Measurements from ENCODE around the gene CEP83.
A peak's percentile ranks its signal among the peaks of the same experiment; 100 is the strongest.
"Not testable (repeated sequence)": the region's sequence is repeated elsewhere in the genome, so short reads cannot be mapped to it uniquely, and the experiment has no call there.

The CEP83 gene, protein sequence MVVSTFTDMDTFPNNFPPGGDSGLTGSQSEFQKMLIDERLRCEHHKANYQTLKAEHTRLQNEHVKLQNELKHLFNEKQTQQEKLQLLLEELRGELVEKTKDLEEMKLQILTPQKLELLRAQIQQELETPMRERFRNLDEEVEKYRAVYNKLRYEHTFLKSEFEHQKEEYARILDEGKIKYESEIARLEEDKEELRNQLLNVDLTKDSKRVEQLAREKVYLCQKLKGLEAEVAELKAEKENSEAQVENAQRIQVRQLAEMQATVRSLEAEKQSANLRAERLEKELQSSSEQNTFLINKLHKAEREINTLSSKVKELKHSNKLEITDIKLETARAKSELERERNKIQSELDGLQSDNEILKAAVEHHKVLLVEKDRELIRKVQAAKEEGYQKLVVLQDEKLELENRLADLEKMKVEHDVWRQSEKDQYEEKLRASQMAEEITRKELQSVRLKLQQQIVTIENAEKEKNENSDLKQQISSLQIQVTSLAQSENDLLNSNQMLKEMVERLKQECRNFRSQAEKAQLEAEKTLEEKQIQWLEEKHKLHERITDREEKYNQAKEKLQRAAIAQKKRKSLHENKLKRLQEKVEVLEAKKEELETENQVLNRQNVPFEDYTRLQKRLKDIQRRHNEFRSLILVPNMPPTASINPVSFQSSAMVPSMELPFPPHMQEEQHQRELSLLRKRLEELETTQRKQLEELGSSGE

DNA sequence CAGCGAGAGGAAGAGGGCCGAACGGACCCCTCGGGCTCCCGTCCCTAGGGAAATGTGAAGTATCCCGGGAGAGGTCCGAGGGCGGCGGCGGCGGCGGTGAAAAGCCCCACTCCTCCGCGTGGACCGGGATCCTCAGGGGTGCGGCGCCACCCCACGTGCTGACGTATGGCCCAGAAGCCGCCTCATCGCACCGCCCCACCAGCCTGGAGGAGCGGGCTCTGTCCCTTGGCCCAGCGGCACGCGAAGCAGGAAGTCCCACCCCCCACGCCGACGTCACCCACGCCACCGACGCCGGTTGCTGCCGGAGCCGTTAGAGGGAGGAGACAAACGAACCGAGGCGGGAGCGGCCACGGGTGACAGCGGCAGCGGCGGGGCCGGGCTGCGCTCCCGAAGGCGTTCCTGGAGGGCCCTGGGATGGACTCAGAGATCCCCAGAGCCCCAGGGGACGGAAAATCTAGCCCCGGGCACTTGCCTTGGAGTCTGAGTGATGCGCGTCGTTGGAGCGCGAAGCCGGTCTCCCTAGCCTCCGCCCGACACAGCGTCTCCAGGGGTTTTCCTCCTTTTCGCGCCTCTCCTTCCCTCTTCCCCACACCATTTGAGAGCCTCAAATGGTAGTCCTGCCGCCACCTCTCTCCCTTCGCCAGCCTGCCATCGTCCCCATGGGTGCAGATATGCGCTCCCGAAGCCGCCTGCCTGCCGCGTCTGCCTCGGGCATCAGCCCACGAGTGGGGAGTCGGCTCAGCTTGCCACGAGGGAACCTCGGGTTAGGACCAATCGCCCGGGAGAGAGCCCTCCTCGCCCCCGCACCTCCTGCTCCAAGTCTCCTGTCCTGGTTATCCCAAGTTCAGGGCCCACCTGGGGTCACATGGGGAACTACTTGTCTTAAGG, at the start of gene CEP83:
CEP83 (minus strand) TSS at position 140 of the 888 bp plus-strand sequence. CDS start 47,377 bp downstream, outside the sequence.
- peak; percentile 97 for DNase-seq

DNA sequence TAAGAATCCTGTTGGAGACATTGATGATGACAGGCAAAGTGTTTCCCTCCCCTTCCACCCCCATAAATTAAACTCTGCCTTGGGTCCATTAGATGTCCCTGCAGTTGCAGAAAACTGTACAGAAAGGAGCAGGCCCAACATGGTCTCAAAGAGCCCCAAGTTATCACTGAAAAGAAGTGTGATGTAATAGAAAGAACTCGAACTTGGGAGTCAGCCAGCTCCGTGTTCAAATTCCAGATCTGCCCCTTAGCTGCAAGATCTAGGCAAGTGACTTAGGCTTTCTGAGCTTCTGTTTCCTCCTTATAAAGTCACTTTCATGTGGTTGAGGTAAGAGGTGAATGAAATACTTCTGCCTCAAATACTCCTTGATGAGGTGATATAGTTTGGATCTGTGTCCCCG, 49.6 kb upstream of the CEP83 start:
- no peak for DNase-seq

DNA sequence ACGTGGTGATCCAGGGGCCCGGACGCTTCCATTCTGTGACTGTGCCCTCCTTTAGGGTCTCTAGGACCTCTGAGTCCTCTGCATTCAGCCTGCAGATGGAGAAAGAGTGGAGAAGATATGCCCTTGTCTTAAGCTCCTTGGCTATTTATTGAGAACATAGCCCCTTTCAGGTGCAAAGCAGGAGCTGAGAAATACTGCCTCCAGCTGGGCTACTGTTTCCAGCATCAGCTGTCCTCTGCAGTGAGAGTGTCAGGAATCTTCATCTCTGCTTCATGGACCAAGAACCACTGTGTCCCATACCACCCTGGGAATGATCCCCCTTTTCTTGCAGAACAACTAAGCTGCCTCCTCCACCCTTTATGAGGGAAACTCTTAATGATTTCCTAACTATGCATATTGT, 47.8 kb upstream of the CEP83 start:
- no peak for DNase-seq

DNA sequence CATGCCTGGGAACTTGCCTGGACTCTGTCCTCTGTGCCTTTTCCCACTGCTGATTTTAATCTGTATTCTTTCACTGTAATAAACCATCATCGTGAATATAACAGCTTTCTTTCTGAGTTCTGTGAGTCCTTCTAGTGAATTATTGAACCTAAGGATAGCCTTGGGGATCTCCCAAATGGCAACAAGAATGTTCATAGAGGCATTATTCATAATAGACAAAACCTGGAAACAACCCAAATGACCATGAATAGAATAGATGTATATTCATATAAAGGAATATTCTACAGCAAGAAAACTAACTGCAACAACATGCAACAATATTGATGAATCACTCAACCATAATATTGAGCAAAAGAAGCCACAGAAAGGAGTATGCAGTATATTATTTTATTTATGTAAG, 44.7 kb upstream of the CEP83 start:
- no peak for DNase-seq

DNA sequence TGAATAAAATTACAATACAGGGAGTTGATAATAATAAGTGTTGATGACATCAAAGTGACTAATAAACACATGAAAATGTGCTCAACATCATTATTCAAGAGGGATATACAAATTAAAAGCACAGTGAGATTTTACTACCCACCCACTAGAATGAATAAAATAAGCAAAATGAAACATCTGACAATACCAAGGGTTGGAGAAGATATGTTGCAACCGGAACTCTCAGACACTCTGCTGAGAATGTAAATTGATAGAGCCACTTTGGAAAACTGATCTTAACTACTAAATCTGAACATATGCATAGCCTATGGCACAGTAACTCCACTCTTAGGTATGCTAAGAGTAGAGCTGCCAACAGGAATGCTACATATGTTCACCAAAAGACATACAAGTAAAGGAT, 44.0 kb upstream of the CEP83 start:
- DNase-seq: no peak

DNA sequence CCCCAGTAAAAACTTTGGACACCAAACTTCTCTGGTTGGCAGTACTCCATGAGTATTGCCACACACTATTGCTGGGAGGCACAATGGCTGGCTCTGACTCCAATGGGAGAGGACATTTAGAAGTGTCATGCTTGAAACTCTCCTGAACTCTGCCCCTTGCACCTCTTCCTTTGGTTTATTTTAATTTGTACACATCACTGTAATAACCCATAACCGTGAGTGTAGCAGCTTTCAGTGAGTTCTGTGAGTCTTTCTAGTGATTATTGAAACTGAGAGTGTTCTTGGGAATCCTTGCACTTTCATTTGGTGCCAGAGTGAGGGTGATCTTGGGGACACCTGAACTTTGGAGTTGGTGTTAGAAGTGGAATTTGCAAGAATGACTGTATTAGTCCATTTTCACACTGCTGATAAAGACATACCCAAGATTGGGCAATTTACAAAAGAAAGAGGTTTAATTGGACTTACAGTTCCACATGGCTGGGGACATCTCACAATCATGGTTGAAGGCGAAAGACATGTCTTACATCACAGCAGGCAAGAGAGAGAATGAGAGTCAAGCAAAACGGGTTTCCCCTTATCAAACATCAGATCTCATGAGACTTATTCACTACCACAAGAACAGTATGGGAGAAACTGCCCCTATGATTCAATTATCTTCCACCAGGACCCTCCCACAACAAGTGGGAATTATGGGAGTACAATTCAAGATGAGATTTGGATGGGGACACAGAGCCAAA, 41.3 kb upstream of the CEP83 start:
- no peak for DNase-seq

DNA sequence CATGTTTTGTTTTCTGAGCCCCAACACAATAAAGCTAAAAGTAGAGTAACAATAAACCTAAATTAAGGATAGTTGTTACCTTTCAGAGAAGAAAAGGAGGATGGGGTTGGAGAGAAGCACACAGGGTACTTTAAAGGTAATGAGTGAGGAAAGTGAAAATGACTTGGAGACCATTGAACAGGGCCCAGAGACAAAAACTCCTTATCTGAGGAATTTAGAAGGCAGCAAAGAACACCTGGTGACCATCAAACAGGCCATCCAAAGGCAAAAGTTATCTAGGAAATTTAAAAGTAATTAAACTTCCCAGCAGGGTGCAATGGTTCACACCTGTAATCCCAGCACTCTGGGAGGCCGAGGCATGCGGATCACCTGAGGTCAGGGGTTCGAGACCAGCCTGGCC, 39.0 kb upstream of the CEP83 start:
- DNase-seq: no peak

DNA sequence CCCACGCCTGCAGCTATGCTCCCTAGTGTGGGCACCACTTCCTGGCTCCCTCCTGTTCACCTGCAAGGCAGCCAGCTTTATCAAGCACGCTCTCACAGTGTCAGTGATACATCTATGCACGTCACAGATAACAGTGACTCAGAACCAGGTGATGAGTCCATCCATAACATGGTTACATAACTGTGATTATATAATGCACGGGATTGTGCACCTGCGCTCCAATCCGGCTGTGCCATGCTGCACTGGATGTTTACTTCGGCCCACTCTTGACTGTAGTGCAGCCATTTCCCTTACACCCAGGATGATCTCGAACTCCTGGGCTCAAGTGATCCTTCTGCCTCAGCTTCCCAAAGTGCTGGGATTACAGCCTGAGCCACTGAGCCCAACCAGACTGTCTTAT, 38.4 kb upstream of the CEP83 start:
- no peak for DNase-seq

DNA sequence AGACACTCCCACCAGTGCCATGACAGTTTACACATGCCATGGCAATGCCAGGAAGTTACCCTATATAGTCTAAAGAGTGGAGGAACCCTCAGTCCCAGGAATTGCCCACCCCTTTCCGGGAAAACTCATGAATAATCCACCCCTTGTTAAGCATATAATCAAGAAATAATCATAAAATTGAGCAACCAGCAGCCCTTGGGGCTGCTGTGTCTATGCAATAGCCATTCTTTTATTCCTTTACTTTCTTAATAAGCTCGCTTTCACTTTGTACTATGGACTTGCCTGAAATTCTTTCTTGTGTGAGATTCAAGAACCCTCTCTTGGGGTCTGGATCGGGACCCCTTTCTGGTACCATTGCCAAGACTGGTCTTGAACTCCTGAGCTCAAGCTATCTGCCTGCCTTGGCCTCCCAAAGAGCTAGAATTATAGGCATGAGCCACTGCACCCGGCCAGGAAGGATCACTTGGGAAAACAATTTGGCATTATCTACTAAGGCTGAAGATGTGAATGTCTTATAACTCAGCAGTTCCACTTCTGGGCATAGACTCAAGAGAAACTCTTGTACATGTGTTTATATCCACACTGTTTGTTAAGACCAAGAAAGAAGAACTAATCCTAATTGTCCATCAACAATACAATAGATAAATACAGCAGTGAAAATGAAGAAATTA, 35.9 kb upstream of the CEP83 start:
- DNase-seq: no peak

DNA sequence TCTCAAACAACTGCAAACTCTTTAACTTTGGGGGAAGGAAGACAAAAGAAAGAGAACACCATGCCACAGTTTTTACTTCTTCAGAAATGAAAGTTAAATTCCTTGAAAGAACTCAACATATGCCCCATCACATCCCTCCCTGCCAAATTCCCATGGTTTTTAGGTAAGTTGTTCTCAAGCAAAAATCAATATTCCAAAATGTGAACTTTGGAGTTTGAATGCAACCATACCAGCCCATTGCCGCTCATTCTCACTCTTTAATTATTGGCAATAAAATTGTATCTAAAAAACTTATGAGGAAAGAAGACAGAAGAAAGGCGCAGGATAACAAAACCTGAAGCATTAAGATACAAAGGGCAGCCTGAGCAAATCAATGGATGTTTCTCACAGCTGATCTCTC, 31.8 kb upstream of the CEP83 start:
- no peak for DNase-seq

DNA sequence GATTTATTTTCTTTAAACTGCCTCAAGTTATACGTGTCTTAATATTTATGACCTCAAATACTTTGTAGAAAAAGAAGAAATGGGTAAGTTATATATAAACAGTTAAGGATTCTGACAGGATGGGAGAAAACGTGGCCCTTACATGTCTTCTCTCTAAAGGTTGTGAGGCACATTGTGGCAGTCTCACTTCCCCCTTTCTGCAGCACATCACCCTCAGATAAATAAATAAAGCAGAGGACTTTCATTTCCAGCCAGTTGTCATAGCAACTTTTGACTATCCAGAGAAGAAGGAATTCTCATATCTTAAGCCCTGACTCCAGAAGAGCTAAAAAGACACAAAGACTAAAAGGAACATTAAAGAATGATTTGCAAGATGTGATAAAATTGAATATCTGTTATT, 28.8 kb upstream of the CEP83 start:
- no peak for DNase-seq

DNA sequence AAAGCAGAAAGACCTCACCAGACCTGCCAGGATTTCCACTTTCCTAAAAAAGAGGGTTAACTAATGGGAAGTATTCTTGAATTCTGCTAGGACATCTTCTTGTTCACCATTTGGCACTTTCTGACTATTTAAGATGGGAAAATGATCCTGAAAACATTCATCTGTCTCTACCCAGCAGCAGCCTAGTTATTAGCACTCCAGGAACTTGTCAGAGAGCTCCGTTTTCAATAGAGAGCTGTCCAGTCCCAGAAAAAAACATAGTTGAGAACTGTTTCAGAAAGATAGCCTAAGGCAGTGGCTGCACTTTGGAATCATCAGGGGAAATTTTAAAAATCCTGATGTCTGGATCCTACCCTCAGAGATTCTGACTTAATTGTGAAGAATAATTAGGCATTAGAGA, 22.1 kb upstream of the CEP83 start:
- peak; percentile 83 for DNase-seq

DNA sequence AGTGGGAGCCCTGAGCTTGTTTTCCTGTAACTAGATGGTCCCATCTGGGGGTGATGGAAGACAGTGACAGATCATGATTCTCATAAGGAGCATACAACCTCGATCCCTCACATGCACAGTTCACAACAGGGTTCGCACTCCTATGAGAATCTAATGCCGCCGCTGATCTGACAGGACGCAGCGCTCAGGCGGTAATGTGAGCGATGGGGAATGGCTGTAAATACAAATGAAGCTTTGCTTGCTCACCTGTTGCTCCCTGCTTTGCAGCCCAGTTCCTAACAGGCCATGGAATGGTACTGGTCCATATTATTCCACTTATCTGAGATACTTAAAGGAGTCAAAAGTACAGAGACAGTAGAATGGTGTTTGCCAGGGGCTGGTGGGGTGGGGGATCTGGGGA, 9.9 kb upstream of the CEP83 start:
- no peak for DNase-seq

DNA sequence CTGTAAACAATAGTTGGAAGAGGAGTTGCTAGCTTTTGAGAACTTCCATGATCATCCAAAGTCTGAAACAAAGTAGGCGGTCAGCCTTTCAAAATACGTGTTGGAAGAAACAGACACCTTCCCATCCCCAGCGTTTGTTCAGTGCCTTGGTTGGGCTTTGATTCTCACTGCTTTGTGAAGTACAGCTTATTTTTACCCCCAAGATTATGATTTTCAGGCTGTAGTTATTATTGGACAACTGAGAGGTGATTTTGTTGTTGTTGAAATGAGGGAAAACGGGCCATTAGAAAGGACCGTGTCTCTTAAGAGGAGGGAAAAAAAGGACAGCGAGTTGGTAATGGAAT, 921 bp upstream of the CEP83 start:
- DNase-seq: peak; percentile 38

DNA sequence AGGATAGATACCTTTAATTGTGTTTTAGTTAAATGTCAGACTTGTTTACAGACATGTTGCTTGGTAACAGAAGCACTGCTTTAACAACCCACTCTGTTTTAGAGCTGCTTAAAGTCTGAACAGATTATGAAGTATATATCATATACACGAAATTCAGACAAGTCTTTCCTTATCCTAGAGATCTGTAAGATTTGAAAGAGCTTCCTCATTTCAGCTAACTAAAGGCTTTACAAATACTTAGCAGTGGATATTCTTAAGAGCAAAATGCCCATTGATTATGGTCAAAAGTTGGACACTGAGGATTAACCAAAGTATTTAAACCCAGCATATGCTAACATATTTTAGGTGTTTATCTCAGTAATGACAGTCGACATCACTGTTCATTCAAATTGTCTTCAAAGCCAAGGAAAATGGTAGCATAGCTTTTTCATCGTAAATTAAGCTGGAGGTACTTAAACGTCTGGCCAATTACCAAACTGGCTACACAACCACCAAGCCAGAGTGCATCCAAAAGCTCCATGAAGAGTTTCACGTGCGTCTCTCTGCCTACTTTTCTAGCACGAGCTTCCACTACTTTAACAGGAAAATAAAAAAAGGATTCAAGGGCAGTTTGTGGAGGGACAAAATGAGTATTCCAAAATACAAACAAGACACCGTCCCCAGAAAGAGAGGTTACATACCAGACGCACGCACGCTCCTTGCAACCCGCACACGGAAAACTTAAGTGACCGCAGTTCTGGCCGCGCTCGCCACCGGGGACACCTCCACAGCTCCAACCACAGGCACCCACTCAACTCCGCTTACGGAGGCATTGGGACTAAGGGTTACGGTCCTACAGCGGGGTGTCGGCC, 565 bp downstream of the CEP83 start:
- DNase-seq: peak; percentile 77

DNA sequence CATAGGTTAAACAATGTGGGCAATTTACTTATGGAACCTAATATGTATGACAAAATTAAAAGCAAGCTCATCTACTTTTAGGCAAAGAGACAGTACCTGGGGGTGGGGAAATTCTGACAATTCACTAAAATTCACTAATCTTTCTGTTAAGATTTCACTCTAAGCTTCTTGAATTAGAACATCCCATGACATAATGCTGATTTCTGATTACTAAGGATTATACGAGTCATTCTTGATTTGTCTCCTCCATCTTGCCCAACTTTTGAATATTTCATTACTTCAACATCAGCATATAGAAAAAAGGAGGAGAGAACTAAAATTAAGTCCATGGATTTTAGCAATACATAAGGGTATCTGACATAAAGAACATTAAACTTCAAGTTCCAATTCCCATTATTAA, 2.4 kb downstream of the CEP83 start:
- no peak for DNase-seq

DNA sequence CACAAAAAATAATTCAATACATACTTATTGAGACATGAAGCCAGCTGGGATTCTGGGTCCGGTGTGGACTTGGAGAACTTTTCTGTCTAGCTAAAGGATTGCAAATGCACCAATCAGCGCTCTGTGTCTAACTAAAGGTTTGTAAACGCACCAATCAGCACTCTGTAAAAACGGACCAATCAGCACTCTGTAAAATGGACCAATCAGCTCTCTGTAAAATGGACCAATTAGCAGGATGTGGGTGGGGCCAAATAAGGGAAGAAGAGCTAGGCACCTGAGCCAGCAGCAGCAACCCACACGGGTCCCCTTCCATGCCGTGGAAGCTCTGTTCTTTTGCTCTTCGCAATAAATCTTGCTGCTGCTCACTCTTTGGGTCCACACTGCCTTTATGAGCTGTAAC, 5.3 kb downstream of the CEP83 start:
- not testable (repeated sequence) for DNase-seq

DNA sequence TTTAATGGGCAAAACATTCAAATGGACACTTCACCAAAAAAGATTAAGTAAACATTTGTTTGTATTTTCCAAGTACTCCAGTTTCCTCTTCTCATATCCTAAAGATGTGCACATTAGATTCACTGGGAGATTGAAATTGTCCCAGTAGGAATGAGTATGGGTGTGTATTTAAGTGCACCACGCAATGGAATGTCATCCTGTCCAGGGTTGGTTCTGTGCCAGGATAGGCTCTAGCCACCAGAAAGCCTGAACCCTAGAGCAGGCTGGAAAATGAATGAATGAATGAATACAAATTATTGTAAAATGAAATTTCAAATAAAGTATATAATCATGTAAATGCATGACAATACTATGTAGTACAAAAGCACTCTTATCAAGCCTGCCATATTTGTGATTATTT, 14.0 kb downstream of the CEP83 start:
- DNase-seq: no peak

DNA sequence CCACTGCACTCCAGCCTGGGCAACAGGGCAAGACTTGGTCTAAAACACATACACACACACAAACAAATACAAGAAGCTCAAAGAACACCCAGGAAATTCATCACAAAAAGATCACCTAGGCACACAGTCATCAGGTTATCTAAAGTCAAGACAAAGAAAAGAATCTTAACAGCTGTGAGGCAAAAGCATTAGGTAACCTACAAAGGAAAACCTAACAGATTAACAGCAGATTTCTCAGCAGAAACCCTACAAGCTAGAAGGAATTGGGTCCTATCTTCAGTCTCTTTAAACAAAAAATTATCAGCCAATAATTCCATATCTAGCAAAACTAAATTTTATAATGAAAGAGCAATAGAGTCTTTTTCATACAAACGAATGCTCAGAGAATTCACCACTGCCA, 22.4 kb downstream of the CEP83 start:
- no peak for DNase-seq

DNA sequence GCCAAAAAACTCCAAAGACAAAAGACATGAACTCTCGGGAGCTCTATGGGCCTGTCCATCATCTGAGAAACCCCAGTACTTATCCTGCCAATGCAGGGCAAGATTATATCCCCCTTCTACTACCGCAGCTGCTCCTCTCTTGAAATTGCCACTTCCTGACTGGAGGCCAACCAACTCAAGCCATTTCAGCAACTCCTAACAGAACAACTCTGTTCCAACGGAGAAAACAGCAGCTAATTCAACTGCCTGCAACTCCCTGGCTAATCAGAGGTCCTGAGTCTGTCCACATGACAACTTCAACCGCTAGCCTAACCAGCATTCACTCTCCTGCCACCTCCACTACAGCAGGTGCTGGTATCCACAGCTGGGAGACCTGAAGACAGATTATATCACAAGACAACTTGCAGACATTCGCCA, 24.1 kb downstream of the CEP83 start:
- DNase-seq: peak; percentile 27

DNA sequence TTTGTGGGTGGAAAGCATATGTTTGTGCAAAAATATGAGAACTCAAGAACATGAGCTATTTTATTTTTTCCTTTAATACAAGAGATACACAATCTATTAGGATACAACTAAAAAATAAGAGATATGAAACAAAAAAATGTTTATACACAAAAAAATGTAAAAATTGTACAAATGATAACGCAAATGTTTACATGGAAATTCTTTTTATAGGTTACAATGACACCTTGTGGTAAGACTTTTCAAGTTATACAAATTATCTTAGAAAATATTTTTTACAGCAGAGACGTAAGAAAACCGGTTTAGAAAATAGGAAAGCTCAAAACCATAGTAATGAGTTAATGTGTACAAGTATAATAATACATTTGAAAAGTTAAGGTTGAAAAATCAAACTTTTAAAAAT, 25.5 kb downstream of the CEP83 start:
- DNase-seq: no peak

Measured in NCI-H69 (cell line).